Fibroblast of skin of back (primary cell): Measurements from ENCODE around the gene CREB5.

Source experiments
- DNase-seq: peaks from one replicate; pipeline ENCODE4 v3.0.0-alpha.2; 2013

CREB5 gene

GRCh38 chr7:28480595-28480994 lies 68.3 kb downstream of the CREB5 start:
- DNase-seq, result no peak

- peak; percentile 92 for DNase-seq
Measured at GRCh38 chr7:28481091-28481926, 69.0 kb downstream of the CREB5 start.

- peak; percentile 75 for DNase-seq
Measured at GRCh38 chr7:28483112-28483511, 70.8 kb downstream of the CREB5 start.

GRCh38 chr7:28483908-28484605 lies 71.7 kb downstream of the CREB5 start:
- DNase-seq, result peak; percentile 85

DNA sequence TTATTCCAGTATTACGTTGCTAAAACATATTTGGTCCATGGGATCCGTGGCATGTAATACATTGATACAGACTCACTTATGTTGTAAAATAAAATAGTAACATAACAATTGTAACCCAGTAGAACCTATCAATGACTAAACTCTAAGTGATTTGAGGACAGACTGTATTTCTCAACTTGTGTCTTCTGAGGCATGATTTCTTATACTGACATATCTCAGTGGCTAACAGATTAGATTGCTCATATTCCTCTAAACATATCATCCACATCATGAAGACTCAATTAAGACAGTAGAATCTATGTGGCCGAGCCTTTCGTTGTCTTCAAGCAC lies 72.3 kb downstream of the CREB5 start:
- peak; percentile 13 for DNase-seq

DNA sequence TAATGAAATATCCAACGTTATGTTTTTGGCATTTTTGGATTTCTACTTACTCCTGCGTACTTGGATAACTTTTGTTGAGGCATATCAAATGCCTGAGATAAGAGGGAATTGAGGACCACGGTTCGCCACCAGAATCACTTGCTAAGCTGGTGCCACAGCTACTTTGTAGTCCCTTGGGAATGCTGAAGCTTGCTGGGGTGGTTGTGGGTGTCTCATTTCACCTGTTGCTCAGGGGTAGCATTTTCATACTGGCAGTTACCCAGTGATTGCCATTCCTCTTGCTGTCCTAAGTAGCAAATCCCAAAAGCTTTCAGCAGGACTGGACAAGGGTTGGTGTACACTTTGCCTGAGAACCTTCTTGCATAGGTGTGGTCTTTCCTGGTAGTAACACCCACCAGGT lies 75.2 kb downstream of the CREB5 start:
- no peak for DNase-seq

GRCh38 chr7:28488061-28488791 lies 75.9 kb downstream of the CREB5 start:
- peak; percentile 10 for DNase-seq

- DNase-seq, result no peak
Measured at GRCh38 chr7:28490831-28491230, 78.5 kb downstream of the CREB5 start.

GRCh38 chr7:28493477-28493876 lies 81.2 kb downstream of the CREB5 start:
- DNase-seq, result no peak

- DNase-seq, result no peak
Measured at GRCh38 chr7:28497009-28497408, 84.7 kb downstream of the CREB5 start.

- DNase-seq, result no peak
Measured at GRCh38 chr7:28498636-28499035, 86.3 kb downstream of the CREB5 start.

DNA sequence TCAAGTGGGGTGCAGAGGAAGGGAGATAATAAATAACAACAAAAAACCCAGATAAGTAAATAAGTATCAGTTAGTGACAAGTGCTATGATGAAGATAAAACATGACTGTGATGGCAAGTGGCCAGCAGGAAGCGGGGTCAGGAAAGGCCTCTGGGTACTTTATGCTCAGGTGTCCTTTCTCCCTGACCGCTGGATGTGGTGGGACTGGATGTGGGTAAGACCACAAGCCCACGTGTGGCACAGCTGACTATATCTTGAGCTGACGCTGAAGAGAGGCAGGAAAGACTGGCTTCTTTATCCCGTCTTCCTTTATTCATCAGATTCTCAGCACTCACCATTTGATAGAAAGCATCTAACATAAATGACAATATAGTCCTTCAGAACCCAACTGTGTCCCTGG lies 87.8 kb downstream of the CREB5 start:
- DNase-seq, result no peak

DNA sequence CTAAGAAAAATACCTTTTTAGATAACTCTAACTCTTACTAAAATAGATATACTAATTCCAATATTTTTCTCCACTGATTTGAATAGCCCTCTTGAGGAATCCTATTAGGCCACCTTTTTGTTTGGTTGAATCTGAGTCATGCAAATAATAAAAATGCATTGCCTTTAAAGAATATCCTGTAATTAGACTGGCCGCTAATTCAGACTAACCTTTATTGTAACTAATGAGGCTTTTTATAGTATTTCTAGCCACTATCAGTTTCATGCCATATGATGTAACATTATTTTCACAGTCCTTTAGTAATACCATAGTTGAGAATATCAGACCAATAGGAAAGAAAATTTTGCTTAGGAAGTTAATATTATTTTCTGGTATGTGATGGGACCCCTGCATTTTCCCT lies 90.1 kb downstream of the CREB5 start:
- no peak for DNase-seq

- peak; percentile 7 for DNase-seq
Measured at GRCh38 chr7:28503396-28503795, 91.1 kb downstream of the CREB5 start.

- DNase-seq, result no peak
Measured at GRCh38 chr7:28505014-28505413, 92.7 kb downstream of the CREB5 start.

DNA sequence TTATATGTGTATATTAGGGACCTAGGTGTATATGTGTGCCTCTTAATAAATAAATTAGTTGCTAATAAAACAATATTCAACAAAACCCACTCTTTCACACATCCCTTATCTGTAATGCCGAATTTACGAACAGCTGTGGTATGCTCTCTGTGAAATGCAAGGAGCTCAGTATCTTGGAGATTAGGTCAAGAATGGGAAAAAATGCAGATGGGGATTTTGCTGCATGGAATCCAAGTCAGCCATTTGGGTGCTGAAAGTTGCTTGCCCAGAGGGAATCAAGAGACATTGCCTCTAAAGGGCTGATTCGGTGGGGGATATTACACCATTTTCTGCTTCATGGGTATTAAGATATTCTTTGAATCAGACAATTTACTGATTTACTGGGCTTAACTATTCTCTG lies 93.5 kb downstream of the CREB5 start:
- DNase-seq, result no peak

DNA sequence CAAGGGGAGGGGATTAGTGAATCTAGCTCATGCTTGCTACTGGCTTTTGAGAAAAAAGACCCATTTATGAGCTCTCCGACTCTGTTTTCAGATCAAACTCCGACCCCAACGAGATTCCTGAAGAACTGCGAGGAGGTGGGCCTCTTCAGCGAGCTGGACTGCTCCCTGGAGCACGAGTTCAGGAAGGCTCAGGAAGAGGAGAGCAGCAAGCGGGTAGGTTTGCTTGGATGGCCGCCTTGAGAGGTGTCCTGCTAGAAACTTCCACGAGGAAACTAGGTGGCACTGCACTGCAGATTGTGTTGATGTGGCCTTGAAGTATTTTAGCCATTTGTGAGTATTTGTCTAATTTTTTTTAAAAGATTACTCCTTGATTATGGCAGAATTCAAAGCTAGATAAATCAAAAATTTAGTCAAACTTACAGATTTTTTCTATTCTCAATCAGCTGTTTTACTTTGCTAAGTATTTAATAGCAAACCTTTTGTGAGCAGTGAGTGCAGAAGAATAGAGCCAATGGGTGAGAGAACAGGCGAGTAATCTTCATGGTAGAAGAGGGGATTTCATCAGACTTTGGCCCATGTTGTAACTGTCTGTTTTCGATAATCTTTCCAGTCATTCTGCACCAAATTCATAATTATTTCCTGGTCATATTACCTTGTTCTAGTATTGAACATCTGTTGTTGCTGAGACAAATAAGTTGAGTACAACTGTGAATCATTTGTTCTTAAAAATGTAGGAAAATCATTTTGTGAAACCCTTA lies 95.4 kb downstream of the CREB5 start:
- no peak for DNase-seq

DNA sequence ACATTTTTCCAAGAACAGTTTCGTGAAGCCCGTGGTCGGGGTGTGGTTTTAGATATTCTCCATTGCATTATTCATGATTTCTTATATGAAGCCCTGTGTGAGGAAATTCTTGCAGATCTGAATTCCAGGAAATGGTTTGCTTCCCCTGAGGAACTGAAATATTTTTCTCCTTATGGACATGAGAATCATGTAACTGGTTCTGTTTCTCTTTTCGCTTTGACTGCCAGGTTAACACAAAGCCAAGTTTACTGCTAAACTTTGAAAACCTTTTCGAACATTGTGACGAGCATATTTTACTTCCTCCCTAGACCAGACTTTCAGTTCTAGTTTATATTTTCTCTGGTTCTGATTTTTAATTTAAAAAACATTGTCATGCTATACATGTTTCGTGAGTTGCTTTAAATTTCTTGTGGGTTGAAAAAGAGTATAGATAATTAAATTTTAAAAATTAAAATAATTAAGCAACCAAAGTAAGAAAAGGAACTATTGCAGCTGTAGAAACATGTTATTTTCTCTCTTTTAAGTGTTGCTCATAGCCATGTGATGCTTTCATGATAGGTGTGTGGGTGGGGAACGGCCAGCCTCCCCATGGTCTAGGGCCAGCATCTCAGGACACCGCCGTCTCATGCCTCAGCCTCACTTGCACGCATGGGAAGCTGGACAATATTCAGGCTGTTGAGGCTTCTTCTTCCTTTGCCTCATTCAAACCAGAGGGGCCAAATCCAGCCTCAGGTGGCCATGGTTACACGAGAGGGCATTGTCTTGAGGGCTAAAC lies 97.1 kb downstream of the CREB5 start:
- DNase-seq, result peak; percentile 76

DNA sequence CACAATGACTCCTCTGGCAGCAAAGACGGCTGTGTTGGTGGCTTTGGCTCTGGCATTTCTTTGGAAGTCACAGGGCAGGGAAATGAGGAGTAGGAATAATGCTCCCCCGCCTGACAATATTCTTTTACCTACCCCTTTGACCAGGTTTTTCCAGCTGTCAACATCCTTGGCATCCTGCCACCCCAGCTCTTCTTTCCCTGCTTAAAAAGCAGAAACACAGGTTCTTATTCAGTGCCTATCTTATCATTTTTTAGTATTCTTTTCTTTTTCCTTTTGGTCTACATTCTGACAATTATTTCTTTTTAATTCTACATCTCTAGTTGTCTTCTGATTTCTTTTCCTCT lies 97.7 kb downstream of the CREB5 start:
- no peak for DNase-seq

- DNase-seq, result no peak
Measured at GRCh38 chr7:28512668-28513440, 100.5 kb downstream of the CREB5 start.
